ENCODE data around the gene ANKRD24.
"Not testable (repeated sequence)": the region's sequence is repeated elsewhere in the genome, so short reads cannot be mapped to it uniquely, and the experiment has no call there.

ANKRD24 gene
- long read RNA-seq, donor 1, result 0 reads
- long read RNA-seq, donor 2, result 0 reads
- long read RNA-seq, donor 3, result 0 reads
- long read RNA-seq, donor 4, result 0 reads
- long read RNA-seq, donor 5, result 0 reads
- long read RNA-seq, donor 6, result 0 reads
- long read RNA-seq, donor 7, result 0 reads
- long read RNA-seq, donor 8, result 0 reads

DNA sequence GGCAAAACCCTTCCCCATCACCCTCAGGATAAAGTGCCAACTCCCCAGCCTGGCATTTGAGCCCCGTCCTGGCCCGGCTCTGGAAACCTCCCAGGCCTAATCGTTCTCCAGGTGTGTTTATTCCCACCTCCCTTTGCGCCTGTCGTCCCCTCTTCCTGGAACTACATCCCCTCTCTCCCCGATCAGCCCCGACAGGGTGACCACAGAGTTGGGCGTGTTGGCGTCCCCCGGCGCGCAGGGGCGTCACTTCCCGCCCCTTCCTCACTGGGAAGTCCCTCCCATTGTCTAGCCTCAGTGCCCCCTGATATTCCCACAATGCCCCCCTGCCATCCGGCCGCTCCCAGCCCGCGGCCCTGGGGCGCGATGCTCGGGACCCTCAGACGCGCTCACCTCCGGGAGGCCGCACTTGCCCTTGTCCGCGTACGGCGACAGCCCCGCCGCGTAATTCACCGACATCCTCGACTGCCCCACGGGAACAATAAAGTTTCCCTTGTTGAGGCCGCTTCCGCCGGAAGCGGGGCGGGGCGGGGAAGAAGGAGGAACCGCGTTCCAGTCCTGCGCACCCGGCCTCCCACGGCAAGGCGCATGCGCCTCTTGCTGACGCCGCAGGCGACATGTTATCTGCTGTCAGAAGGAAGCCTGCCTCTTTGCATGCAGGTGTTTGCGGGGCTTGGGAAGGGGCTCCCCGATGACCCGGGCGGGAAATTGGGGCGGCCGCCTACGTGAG is at the start of gene ANKRD24, which contains the start of gene SIRT6:
TSS of gene ANKRD24 (plus strand) at position 606 of the 727 bp plus-strand sequence. CDS start 3,737 bp downstream, outside the sequence.
TSS of gene SIRT6 (minus strand) at position 480 of the 727 bp plus-strand sequence. CDS start at position 456, 24 bp downstream.
- DNase-seq, result peak; percentile 82

DNA sequence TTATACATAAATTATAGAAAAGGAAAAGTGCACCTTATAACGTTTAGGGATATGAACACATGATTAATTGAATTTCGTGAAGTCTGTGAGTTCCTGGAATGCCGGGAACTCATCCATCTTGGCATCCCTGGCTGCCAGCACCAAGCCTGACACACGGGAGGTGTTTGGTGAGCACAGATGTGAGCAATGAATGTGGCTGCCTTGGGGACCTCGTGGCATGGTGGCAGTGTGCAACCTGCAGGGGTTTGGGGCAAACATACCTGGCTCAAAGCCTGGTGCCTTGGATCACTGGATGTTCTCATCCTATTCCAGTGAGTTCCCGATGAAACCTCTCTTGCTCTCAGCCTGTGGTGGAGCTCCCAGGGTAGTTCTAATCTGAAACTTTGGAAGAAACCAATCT is 48.1 kb upstream of the ANKRD24 start:
- DNase-seq, result no peak

- not testable (repeated sequence) for DNase-seq
Measured at GRCh38 chr19:4135386-4135785, 47.1 kb upstream of the ANKRD24 start.

DNA sequence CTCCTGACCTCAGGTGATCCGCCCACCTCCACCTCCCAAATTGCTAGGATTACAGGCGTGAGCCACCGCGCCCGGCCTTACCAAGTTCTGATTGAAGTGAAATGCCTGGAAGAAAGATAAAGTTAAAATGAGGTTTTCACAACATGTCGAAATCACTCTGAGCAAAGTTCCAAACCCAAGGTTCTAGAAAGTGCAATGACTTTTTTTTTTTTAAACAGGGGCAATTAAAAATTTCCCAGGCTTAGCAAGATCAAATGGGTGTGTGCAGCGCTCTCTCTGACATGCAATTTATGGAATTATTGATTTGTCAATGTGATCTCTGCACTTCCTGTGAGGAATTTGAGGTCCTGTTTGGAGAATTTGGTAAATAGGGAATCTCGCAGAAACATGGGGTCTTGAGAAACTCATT is 45.8 kb upstream of the ANKRD24 start:
- no peak for DNase-seq

DNA sequence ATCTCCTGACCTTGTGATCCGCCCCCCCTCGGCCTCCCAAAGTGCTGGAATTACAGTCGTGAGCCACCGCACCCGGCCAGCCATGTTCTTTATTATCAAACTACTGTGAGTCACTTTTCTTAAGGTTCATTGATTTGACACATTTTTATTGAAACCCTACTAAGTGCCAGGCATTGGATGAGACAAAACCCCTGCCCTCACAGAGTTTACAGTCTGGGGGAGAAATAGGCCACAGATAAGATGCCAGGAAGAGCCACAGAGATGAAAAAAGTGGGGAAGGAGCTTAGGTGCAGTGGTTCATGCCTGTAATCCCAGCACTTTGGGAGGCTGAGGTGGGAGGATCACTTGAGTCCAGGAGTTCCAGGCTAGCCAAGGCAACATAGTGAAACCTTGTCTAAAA is 44.0 kb upstream of the ANKRD24 start:
- no peak for DNase-seq

GRCh38 chr19:4139614-4140236 is 42.8 kb upstream of the ANKRD24 start:
- DNase-seq, result peak; percentile 24

DNA sequence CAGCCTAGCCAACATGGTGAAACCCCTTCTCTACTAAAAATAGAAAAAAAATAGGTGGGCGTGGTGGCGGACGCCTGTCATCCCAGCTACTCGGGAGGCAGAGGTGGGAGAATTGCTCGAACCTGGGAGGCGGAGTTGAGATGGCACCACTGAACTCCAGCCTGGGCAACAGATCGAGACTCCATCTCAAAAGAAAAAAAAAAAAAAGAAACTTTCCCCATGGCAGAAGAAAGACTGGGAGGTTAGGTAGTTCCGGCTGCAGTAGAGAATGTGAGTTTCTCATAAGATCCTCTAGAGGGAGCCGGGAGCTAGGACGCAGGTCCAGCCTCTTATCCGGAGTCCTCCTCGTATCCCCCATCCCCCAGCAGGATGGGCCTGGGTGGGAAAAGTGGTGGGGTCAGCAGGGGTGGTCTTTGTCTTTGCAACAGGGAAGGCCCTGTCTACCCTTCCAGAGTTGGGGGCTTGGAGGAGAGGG is 42.2 kb upstream of the ANKRD24 start:
- peak; percentile 20 for DNase-seq

DNA sequence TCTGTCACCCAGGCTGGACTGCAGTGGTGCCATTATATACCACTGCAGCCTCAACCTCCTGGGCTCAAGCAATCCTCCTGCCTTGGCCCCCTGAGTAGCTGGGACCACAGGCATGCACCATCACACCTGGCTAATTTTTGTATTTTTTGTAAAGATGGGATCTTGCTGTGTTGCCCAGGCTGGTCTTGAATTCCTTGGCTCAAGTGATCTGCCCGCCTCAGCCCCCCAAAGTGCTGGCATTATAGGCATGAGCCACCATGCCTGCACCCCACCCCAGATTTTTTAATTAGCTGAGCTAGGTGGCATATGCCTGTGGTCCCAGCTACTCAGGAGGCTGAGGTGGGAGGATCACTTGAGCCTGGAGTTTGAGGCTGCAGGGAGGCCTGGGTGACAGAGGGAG is 39.6 kb upstream of the ANKRD24 start:
- DNase-seq, result not testable (repeated sequence)

DNA sequence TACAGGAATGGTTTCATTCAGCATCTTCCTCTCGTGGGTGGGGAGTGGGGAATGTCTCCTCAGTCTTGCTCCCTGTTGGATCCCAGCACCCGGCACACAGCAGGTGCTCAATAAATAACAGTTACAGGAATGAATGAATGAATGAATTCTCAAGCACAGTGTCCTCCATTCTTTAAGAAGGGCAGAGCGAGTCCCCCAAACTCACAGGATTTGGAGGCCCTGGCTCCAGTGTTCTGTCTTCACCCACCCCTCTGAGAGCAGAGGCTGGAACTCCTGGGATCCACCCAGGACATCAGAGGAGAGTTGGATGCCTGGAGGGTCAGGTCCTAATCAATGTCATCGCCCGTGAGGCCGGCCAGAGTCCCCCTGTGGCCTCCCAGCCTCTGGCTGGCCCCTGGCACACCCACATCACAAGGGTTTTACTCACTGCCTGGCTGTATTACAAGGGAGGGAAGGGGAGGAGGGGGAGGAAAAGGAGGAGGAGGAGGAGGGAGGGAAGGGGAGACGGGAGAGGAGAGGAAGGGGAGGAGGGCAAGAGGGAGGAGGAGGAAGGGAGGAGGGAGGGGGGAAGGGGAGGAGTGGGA is 37.7 kb upstream of the ANKRD24 start:
- DNase-seq, result no peak

- no peak for DNase-seq
Measured at GRCh38 chr19:4149518-4150288, 32.8 kb upstream of the ANKRD24 start.

- no peak for DNase-seq
Measured at GRCh38 chr19:4151623-4152022, 30.9 kb upstream of the ANKRD24 start.

DNA sequence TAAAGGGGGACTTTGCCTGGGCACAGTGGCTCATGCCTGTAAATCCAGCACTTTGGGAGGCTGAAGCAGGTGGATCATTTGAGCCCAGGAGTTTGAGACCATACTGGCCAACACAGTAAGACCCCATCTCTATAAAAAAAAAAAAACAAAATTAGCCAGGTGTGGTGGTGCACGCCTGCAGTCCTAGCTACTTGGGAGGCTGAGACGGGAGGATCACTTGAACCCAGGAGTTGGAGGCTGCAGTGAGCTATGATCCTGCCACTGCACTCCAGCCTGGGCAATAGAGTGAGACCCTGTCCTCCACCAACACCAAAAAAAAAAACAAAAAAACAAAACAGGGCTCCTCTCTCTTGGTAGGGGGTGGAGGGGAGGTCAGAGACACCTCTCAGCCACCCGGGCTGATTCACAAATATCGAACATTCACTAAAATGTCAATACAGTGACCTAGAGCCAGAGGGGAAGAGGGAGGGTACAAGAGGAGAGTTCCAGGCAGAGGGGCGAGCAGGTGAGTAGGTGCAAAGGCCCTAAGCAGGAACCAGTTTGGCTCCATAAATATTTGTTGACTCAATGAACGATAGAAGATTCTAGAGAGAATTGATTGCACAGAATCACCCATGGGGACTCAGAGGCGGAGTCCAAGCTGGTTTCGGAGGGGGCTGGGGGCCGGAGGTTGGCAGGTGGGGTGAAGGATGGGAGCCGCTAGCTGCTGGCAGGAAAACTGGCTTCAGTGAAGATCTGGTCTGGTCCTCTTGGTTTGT is 30.1 kb upstream of the ANKRD24 start:
- no peak for DNase-seq

DNA sequence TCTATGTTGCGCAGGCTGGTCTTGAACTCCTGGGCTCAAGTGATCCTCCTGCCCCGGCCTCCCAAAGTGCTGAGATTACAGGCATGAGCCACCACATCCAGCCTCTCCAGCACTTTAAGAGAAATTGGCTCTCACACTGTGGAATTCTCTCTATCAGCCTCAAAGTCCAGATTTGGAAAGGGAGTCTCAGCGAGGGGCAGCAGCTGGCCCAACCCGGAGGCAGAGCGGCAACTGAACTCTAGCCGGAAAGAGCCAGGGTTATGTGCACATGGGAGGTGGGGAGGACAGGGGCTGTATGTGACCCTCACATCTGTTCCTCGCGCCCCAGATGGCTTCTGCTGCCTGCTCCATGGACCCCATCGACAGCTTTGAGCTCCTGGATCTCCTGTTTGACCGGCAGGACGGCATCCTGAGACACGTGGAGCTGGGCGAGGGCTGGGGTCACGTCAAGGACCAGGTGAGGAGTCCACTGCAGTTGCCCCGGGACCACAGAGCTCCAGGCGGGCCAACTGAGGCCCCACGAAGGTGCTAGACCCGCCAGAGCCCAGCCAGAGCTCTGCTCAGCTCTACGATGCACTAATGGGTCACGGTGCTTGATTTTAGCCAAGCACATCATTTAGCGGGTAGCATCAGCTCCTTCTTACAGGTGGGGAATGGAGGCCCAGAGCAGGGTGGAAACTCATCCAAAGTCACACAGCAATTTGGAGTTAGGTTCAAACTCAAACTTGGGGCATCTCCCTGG is 27.7 kb upstream of the ANKRD24 start:
- no peak for DNase-seq

- no peak for DNase-seq
Measured at GRCh38 chr19:4157164-4157563, 25.3 kb upstream of the ANKRD24 start.

DNA sequence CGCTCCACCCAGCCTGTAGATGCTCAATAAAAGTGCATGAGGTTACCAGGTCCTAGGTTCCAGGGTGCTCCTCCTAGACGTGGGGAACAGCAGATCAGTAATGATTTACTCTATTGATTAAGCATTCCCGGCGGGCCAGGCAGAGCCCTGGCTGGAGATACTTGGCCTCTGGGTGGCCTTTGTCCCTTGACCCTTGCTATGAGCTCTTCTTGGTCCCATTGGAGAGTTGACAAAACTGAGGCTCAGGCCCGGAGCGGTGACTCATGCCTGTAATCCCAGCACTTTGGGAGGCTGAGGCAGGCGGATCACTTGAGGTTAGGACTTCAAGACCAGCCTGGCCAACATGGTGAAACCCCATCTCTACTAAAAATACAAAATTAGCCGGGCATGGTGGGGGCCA is 24.5 kb upstream of the ANKRD24 start:
- not testable (repeated sequence) for DNase-seq

- no peak for DNase-seq
Measured at GRCh38 chr19:4161415-4162077, 20.9 kb upstream of the ANKRD24 start.

GRCh38 chr19:4164262-4164661 is 18.2 kb upstream of the ANKRD24 start:
- no peak for DNase-seq

- no peak for DNase-seq
Measured at GRCh38 chr19:4171676-4172075, 10.8 kb upstream of the ANKRD24 start.

DNA sequence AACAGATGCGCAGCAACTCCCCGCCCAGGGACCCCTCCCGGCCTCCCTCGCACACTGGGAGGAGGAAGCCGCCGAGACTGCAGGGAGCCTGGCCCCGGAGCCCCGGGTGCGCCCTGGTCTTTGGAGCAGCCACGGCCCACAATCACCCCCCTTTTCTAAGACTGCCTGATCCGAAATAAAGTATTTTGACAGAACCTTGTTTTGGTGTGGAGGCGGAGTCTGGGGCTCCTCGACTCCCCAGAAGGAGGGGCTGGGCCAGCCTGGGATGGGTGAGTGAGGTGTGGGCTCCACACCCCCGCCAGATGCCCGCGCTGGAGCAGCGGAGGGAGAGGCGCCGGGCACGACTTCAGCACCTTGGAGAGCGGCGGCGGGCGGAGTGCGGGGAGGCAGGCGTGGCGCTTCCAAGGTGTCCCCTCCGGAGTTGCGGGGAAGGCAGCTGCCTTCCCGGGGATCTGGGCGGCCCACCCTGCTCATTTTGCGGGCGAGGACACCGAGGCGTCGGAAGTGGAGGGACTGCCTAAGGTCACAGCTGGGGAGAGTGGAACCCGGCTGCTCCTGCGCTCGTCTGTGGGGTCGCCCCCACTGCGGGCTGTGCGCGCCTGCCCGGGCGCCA is 9.5 kb upstream of the ANKRD24 start:
- peak; percentile 80 for DNase-seq

All from right kidney (tissue), 9 donors.